Activated CD4-positive, CD25-positive, alpha-beta regulatory T cell treated with anti-CD3 and anti-CD28 coated beads, Interleukin-2, amount 50 U/mL, for 72 hours (primary cell): ENCODE measurements around the gene WWC2.
A peak's percentile ranks its signal among the peaks of the same experiment; 100 is the strongest.

Experiments used
- DNase-seq: peaks from one replicate; pipeline ENCODE4 v3.0.0; 2021

WWC2 gene

GRCh38 chr4:183098723-183099536 is at the start of gene WWC2:
TSS of gene WWC2 (plus strand) at chr4:183099257. CDS start at chr4:183099492, 235 bp downstream.
- peak; percentile 56 for DNase-seq

- DNase-seq = no peak
These were observed 45.4 kb upstream of the WWC2 start for GRCh38 chr4:183053681-183054080.

GRCh38 chr4:183057255-183057654 is 41.8 kb upstream of the WWC2 start:
- no peak for DNase-seq

- no peak for DNase-seq
These were observed 39.3 kb upstream of the WWC2 start for GRCh38 chr4:183059797-183060196.

- no peak for DNase-seq
These were observed 30.6 kb upstream of the WWC2 start for GRCh38 chr4:183068502-183068901.

GRCh38 chr4:183071222-183071621 is 27.8 kb upstream of the WWC2 start:
- DNase-seq = no peak

- no peak for DNase-seq
These were observed 26.9 kb upstream of the WWC2 start for GRCh38 chr4:183072176-183072575.

GRCh38 chr4:183073838-183074145 is 25.3 kb upstream of the WWC2 start:
- DNase-seq = no peak

GRCh38 chr4:183074288-183074990 is 24.6 kb upstream of the WWC2 start:
- no peak for DNase-seq

- DNase-seq = no peak
These were observed 20.4 kb upstream of the WWC2 start for GRCh38 chr4:183078634-183079033.

- DNase-seq = no peak
These were observed 18.5 kb upstream of the WWC2 start for GRCh38 chr4:183080372-183081115.

GRCh38 chr4:183081116-183081469 is 18.0 kb upstream of the WWC2 start:
- no peak for DNase-seq

- no peak for DNase-seq
These were observed 17.0 kb upstream of the WWC2 start for GRCh38 chr4:183082053-183082452.

- no peak for DNase-seq
These were observed 4.5 kb upstream of the WWC2 start for GRCh38 chr4:183094393-183095198.

GRCh38 chr4:183095199-183095512 is 3.9 kb upstream of the WWC2 start:
- no peak for DNase-seq

GRCh38 chr4:183096276-183096965 is 2.6 kb upstream of the WWC2 start:
- DNase-seq = no peak

GRCh38 chr4:183097231-183098018 is 1.6 kb upstream of the WWC2 start:
- DNase-seq = no peak

GRCh38 chr4:183098019-183098722 is 886 bp upstream of the WWC2 start:
- peak; percentile 48 for DNase-seq

- peak; percentile 33 for DNase-seq
These were observed 660 bp downstream of the WWC2 start for GRCh38 chr4:183099537-183100297.

GRCh38 chr4:183100298-183100599 is 1.2 kb downstream of the WWC2 start:
- no peak for DNase-seq

- no peak for DNase-seq
These were observed 1.8 kb downstream of the WWC2 start for GRCh38 chr4:183100827-183101226.
